ENCODE results near the gene NAV1. TPM values are rescaled to one million over a fixed set of nuclear protein-coding genes. Genes with fewer than 3 reads are reported as not detected.

The NAV1 gene
- total and polyA plus RNA-seq, 2 of the 8 experiments (the other 6 are each of a cell fraction or from before 2014, with no cell fraction given): 9.9 to 42.7 TPM

DNA sequence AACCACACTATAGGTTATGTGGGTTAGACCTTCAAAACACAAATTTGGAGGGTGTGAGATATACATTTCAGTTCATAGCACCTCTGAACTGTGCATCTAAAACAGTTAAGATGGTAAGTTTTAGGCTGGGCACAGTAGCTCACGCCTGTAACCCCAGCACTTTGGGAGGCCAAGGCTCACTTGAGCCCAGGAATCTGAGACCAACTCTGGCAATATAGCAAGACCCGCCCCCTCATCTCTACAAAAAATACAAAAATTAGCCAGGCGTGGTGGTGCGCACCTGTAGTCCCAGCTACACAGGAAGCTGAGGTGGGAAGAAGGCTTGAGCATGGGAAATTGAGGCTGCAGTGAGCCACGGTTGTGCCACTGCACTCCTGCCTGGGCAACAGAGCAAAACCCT lies 47.9 kb downstream of the NAV1 start (continued):
- TF ChIP-seq CHD2 (IDR thresholded peaks at IDR 0.05; ENCODE audit: low read length) (no peak), RAD21 (IDR thresholded peaks at IDR 0.05 in 1 of 2, conservative IDR thresholded peaks at IDR 0.05 in 1 of 2; ENCODE audit: low read depth in 2 of 2, low read length in 2 of 2) (no peak)
- TF ChIP-seq, protein P1, sequence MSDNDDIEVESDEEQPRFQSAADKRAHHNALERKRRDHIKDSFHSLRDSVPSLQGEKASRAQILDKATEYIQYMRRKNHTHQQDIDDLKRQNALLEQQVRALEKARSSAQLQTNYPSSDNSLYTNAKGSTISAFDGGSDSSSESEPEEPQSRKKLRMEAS (IDR thresholded peaks at IDR 0.05): no peak

Measured in H1 (cell line).